Panc1 (cell line): ENCODE data around the gene KRTAP4-6. TPM values are rescaled to one million over a fixed set of nuclear protein-coding genes. Genes with fewer than 3 reads are reported as not detected.
"Not testable (repeated sequence)": the region's sequence is repeated elsewhere in the genome, so short reads cannot be mapped to it uniquely, and the experiment has no call there.

ENCODE experiments used
- ATAC-seq: fragments of 200-7000 bp; cut with Tn5 transposase; 2 replicates; pipeline ENCODE4 v1.9.1; 2020; ENCODE audit warnings: mild to moderate bottlenecking, moderate library complexity
- BruUV-seq: library from RNA; stranded (reverse); fragments of 400-500 nt; replicated peaks from 2 replicates; lab custom pipeline; 2021; lab: Mats Ljungman, UMichigan
- CTCF ChIA-PET: fragments of 300-600 bp; sonication (Branson Sonifier 250); formaldehyde crosslinking; loops from one replicate; lab custom pipeline; 2022; ENCODE audit warnings: antibody characterized with exemption; lab: Charles Lee
- POLR2A ChIA-PET: fragments of 300-600 bp; sonication (Branson Sonifier 250); formaldehyde crosslinking; loops from one replicate; lab custom pipeline; 2022; ENCODE audit warnings: antibody characterized with exemption; lab: Charles Lee
- DNase-seq: peaks from one replicate; pipeline ENCODE4 v3.0.0-alpha.2; 2010; ENCODE audit warnings: low read depth, low spot score
- H3K27ac ChIP-seq: 2 replicates; pipeline ENCODE4 v1.5.1; 2011; ENCODE audit warnings: mild to moderate bottlenecking, low read length, inconsistent platforms
- H3K27me3 ChIP-seq: fragments of 200-500 bp; sonication (Bioruptor generic); 2 replicates; pipeline ENCODE4 v1.6.0; 2014; ENCODE audit warnings: low read length, inconsistent platforms; ENCODE audit not compliant: control insufficient read depth, insufficient read depth
- H3K36me3 ChIP-seq: fragments of 200-500 bp; sonication (Bioruptor generic); 2 replicates; pipeline ENCODE4 v1.5.1; 2014; ENCODE audit warnings: inconsistent platforms, mild to moderate bottlenecking, low read length, moderate library complexity; ENCODE audit not compliant: control insufficient read depth, insufficient read depth
- H3K4me1 ChIP-seq: 2 replicates; pipeline ENCODE4 v1.5.1; 2011; ENCODE audit warnings: inconsistent platforms, mild to moderate bottlenecking, low read length, moderate library complexity; ENCODE audit not compliant: control insufficient read depth, insufficient read depth
- H3K4me3 ChIP-seq, 2 experiments: 2 replicates each; pipeline ENCODE4 v1.5.1; 2011 to 2012; ENCODE audit warnings: low read depth in 2 of 2, low read length in 2 of 2, mild to moderate bottlenecking in 2 of 2, inconsistent platforms in 1 of 2, moderate library complexity in 1 of 2
- H3K9me3 ChIP-seq: fragments of 200-500 bp; sonication (Bioruptor generic); 2 replicates; pipeline ENCODE4 v1.5.1; 2014; ENCODE audit warnings: low read depth, mild to moderate bottlenecking, inconsistent platforms, low read length, moderate library complexity; ENCODE audit not compliant: control insufficient read depth, insufficient read depth
- CTCF ChIP-seq: fragments of 450-650 bp; IDR thresholded peaks from 2 replicates; pipeline ENCODE4 v1.5.1; 2017; ENCODE audit warnings: mild to moderate bottlenecking
- POLR2AphosphoS5 ChIP-seq: IDR thresholded peaks from 2 replicates; pipeline ENCODE4 v1.6.1; 2012; ENCODE audit warnings: mild to moderate bottlenecking, low read depth, low read length, moderate library complexity
- REST ChIP-seq, 2 experiments: IDR thresholded peaks; 2 replicates each; pipeline ENCODE4 v1.6.1; 2011 to 2012; ENCODE audit warnings: low read depth in 2 of 2, control low read depth in 1 of 2, low read length in 1 of 2, mild to moderate bottlenecking in 1 of 2, moderate library complexity in 1 of 2; ENCODE audit not compliant: insufficient read depth in 1 of 2
- SIN3A ChIP-seq: IDR thresholded peaks from 2 replicates; pipeline ENCODE4 v1.6.1; 2012; ENCODE audit warnings: low read depth, mild to moderate bottlenecking, low read length, moderate library complexity, borderline replicate concordance; ENCODE audit not compliant: insufficient read depth
- TCF7L2 ChIP-seq: IDR thresholded peaks from 2 replicates; pipeline ENCODE4 v1.6.1; 2011; ENCODE audit warnings: mild to moderate bottlenecking, low read depth, low read length, inconsistent platforms
- in situ Hi-C: cut with HindIII; loops from 2 replicates; pipeline ENCODE4 v1.10.0; 2016; ENCODE audit warnings: low sequenced_read_pairs, low pct_unique_long_range_greater_than_20kb
- intact Hi-C: fragments of 100-400 bp; cut with micrococcal nuclease; formaldehyde crosslinking; loops from one replicate; pipeline ENCODE4 v1.10.0; 2022; ENCODE audit not compliant: unreplicated experiment
- total RNA-seq: library from RNA; stranded (reverse); gene quantifications from one replicate; pipeline ENCODE4 v1.2.1, GENCODE V29; 2021; ENCODE audit not compliant: unreplicated experiment

KRTAP4-6 gene
- total RNA-seq, 1 experiment from 2014 or later = not detected

- Histone ChIP-seq H3K36me3 (no peaks in the 10 kb centered on the region), H3K4me1 (no peaks in the 10 kb centered on the region), H3K27me3 (no peaks in the 10 kb centered on the region; the same call in 1 of the 2 replicates), H3K4me3 (no peak overlapping the region), H3K9me3 (no peaks in the 10 kb centered on the region), H3K27ac (no peak overlapping the region)
- TF ChIP-seq REST (IDR thresholded peaks at IDR 0.05; ENCODE audit: insufficient read depth in 1 of 2, low read depth in 2 of 2, low read length in 1 of 2) = no peak
- no peak for TF ChIP-seq CTCF
- no peak for TF ChIP-seq TCF7L2
- TF ChIP-seq POLR2AphosphoS5 = no peak
- no peak for TF ChIP-seq SIN3A
- ChIA-PET POLR2A (no interaction called here), CTCF (no interaction called here)
- no peak for DNase-seq
- no TSS peak for BruUV-seq
- in situ Hi-C loops = no loop called here
- ATAC-seq = no peak
- intact Hi-C loops = no loop called here
Measured at GRCh38 chr17:41126412-41126811, 13.9 kb downstream of the KRTAP4-6 start.

GRCh38 chr17:41125064-41125463 is 15.3 kb downstream of the KRTAP4-6 start:
- BruUV-seq = no TSS peak
- Histone ChIP-seq H3K36me3 (no peaks in the 10 kb centered on the region), H3K27me3 (no peaks in the 10 kb centered on the region), H3K4me3 (no peak overlapping the region), H3K27ac (no peak overlapping the region), H3K4me1 (no peaks in the 10 kb centered on the region), H3K9me3 (no peaks in the 10 kb centered on the region)
- DNase-seq = no peak
- ChIA-PET CTCF (no interaction called here), POLR2A (no interaction called here)
- in situ Hi-C loops (no loop called here), intact Hi-C loops (no loop called here)
- TF ChIP-seq SIN3A (no peak), POLR2AphosphoS5 (no peak), REST (IDR thresholded peaks at IDR 0.05; ENCODE audit: insufficient read depth in 1 of 2, low read depth in 2 of 2, low read length in 1 of 2) (no peak), CTCF (no peak), TCF7L2 (no peak)
- ATAC-seq = no peak

GRCh38 chr17:41123991-41124371 is 16.4 kb downstream of the KRTAP4-6 start, which contains the start of gene KRTAP4-12:
Gene KRTAP4-12 (minus strand): TSS chr17:41124182. CDS start chr17:41124122, 60 bp downstream.
- H3K27me3 ChIP-seq, H3K4me1 ChIP-seq, intact Hi-C loops, H3K27ac ChIP-seq, H3K36me3 ChIP-seq, H3K4me3 ChIP-seq, BruUV-seq, ATAC-seq, POLR2A ChIA-PET, H3K9me3 ChIP-seq, DNase-seq, in situ Hi-C loops: not testable (repeated sequence)
- CTCF ChIA-PET = interaction anchor here (0.7 kb wide), 1 partner anchor 416 kb away, joined by 3 read pairs; no protein-coding TSS in a partner anchor
